Esophagus muscularis mucosa (tissue), 3 donors: ENCODE measurements around the gene LIPC.

Experiments used
- POLR2A ChIP-seq: fragments of 450-650 bp; IDR thresholded peaks from one replicate; pipeline ENCODE4 v1.6.1; 2017; ENCODE audit warnings: antibody characterized with exemption, moderate library complexity, mild to moderate bottlenecking, low read depth
- POLR2AphosphoS5 ChIP-seq, 2 donors: sonication (generic); formaldehyde crosslinking; IDR thresholded peaks; one replicate each; pipeline ENCODE4 v1.6.1; 2017; ENCODE audit warnings: antibody characterized with exemption in 2 of 2
- TF ChIP-seq, protein P1 (sequence below), 3 experiments: fragments of 200-600 bp in 2 of 3; fragments of 450-650 bp in 1 of 3; sonication (generic) in 2 of 3; IDR thresholded peaks; one replicate each; pipeline ENCODE4 v1.5.1; 2017 to 2019; ENCODE audit warnings: antibody characterized with exemption in 3 of 3, mild to moderate bottlenecking in 2 of 3, moderate library complexity in 1 of 3

DNA sequence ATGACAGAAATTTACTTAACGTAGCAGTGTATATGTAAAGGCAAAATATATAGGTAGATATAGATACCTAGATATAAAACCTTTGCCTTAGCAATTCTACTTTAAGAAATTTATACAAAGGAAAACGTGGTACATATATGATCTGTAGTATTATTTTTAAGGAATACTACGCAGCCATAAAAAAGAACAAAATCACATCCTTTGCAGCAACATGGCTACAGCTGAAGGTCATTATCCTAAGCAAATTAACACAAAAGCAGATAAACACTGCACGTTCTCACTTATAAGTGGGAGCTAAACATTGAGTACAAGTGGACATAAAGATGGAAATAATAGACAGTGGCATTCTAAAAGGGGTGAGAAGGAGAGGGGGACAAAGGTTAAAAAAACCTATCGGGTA lies 14.8 kb upstream of the LIPC start:
- TF ChIP-seq, protein P1, sequence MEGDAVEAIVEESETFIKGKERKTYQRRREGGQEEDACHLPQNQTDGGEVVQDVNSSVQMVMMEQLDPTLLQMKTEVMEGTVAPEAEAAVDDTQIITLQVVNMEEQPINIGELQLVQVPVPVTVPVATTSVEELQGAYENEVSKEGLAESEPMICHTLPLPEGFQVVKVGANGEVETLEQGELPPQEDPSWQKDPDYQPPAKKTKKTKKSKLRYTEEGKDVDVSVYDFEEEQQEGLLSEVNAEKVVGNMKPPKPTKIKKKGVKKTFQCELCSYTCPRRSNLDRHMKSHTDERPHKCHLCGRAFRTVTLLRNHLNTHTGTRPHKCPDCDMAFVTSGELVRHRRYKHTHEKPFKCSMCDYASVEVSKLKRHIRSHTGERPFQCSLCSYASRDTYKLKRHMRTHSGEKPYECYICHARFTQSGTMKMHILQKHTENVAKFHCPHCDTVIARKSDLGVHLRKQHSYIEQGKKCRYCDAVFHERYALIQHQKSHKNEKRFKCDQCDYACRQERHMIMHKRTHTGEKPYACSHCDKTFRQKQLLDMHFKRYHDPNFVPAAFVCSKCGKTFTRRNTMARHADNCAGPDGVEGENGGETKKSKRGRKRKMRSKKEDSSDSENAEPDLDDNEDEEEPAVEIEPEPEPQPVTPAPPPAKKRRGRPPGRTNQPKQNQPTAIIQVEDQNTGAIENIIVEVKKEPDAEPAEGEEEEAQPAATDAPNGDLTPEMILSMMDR (IDR thresholded peaks at IDR 0.05) = no peak
- TF ChIP-seq POLR2A = no peak
- no peak for TF ChIP-seq POLR2AphosphoS5 (IDR thresholded peaks at IDR 0.05)
